Measurements from ENCODE around the gene CRPPA.
"Not testable (repeated sequence)": the region's sequence is repeated elsewhere in the genome, so short reads cannot be mapped to it uniquely, and the experiment has no call there.

Gene CRPPA

GRCh38 chr7:16383786-16384185 lies 37.6 kb downstream of the CRPPA start:
- H3K9me3 ChIP-seq (ENCODE audit: control extremely low read depth in 1 of 5, control insufficient read depth in 4 of 5, insufficient read depth in 2 of 5, low read depth in 1 of 5, low read length in 4 of 5), result peaks cover 0 to 13% (median 8%) of the 10 kb centered on the region in 5 experiments
- H3K27me3 ChIP-seq (replicated peaks in 2 of 5; ENCODE audit: control insufficient read depth in 4 of 5, insufficient read depth in 5 of 5, low read length in 4 of 5); CTCF ChIA-PET; H3K27ac ChIP-seq (ENCODE audit: insufficient read depth in 1 of 2, low read depth in 1 of 2, low read length in 2 of 2, poor library complexity in 1 of 2, severe bottlenecking in 2 of 2); H3K4me3 ChIP-seq (ENCODE audit: control insufficient read depth in 1 of 7, extremely low read depth in 1 of 7, insufficient read depth in 4 of 7, low read depth in 2 of 7, low read length in 6 of 7); H3K4me1 ChIP-seq (ENCODE audit: control extremely low read depth in 1 of 4, control insufficient read depth in 4 of 4, insufficient read depth in 4 of 4, low read length in 3 of 4); POLR2A ChIA-PET; H3K36me3 ChIP-seq (ENCODE audit: control insufficient read depth in 4 of 4, insufficient read depth in 4 of 4, low read length in 3 of 4); DNase-seq: not testable (repeated sequence)
- 100% methylated on average over 7 of the region's 18 CpGs for WGBS (ENCODE audit: insufficient coverage)

- H3K27me3 ChIP-seq (replicated peaks in 2 of 5; ENCODE audit: control insufficient read depth in 4 of 5, insufficient read depth in 5 of 5, low read length in 4 of 5); DNase-seq; POLR2A ChIA-PET; H3K4me1 ChIP-seq (ENCODE audit: control extremely low read depth in 1 of 4, control insufficient read depth in 4 of 4, insufficient read depth in 4 of 4, low read length in 3 of 4); H3K4me3 ChIP-seq (ENCODE audit: control insufficient read depth in 1 of 7, extremely low read depth in 1 of 7, insufficient read depth in 4 of 7, low read depth in 2 of 7, low read length in 6 of 7); CTCF ChIA-PET; H3K36me3 ChIP-seq (ENCODE audit: control insufficient read depth in 4 of 4, insufficient read depth in 4 of 4, low read length in 3 of 4); H3K27ac ChIP-seq (ENCODE audit: insufficient read depth in 1 of 2, low read depth in 1 of 2, low read length in 2 of 2, poor library complexity in 1 of 2, severe bottlenecking in 2 of 2): not testable (repeated sequence)
- peaks cover 0 to 12% (median 7%) of the 10 kb centered on the region in 5 experiments for H3K9me3 ChIP-seq (ENCODE audit: control extremely low read depth in 1 of 5, control insufficient read depth in 4 of 5, insufficient read depth in 2 of 5, low read depth in 1 of 5, low read length in 4 of 5)
- WGBS (ENCODE audit: insufficient coverage), result 94% methylated on average over 5 of the region's 7 CpGs
Observed at GRCh38 chr7:16383103-16383502, 38.2 kb downstream of the CRPPA start.
